ENCODE measurements around the gene SH3GL3. TPM values are rescaled to one million over a fixed set of nuclear protein-coding genes. Genes with fewer than 3 reads are reported as not detected.

Gene SH3GL3
- total RNA-seq, 2 experiments from 2014 or later = not detected

DNA sequence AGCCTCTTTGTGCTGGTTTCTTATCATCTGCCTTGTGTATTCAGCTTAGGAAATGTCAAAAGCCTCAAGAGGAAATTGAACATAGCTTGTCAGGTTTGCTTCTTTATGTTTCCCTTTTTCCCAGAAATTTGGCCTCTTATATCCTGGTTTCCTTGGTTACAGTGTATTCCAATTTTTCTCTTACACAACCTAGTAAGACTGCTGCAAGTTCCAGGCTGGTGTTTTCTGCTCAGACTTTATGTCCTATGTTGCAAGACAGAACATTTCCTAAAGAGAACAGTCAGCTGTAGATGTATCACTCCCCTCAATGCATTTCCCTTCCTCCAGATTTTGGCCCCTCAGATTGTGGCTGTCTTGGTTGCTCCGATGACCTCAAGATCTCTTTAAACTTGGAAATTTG lies 102.5 kb downstream of the SH3GL3 start:
- ATAC-seq (ENCODE audit: poor library complexity) (no peak), DNase-seq (no peak)
- Mint-ChIP-seq H3K4me3 (no peak overlapping the region), H3K27me3 (peaks cover 20% of the 10 kb centered on the region), H3K9me3 (peaks cover 4% of the 10 kb centered on the region), H3K36me3 (ENCODE audit: low read depth) (no peaks in the 10 kb centered on the region), H3K27ac (no peak overlapping the region), H3K4me1 (ENCODE audit: low read depth) (no peaks in the 10 kb centered on the region)
- H3K27ac ChIP-seq (ENCODE audit: low read depth in 1 of 2, low read length in 2 of 2) = no peak overlapping the region
- no peaks in the 10 kb centered on the region for H3K9me3 ChIP-seq (ENCODE audit: control insufficient read depth in 1 of 2, insufficient read depth in 1 of 2, low read length in 2 of 2)
- TF ChIP-seq, protein P1, sequence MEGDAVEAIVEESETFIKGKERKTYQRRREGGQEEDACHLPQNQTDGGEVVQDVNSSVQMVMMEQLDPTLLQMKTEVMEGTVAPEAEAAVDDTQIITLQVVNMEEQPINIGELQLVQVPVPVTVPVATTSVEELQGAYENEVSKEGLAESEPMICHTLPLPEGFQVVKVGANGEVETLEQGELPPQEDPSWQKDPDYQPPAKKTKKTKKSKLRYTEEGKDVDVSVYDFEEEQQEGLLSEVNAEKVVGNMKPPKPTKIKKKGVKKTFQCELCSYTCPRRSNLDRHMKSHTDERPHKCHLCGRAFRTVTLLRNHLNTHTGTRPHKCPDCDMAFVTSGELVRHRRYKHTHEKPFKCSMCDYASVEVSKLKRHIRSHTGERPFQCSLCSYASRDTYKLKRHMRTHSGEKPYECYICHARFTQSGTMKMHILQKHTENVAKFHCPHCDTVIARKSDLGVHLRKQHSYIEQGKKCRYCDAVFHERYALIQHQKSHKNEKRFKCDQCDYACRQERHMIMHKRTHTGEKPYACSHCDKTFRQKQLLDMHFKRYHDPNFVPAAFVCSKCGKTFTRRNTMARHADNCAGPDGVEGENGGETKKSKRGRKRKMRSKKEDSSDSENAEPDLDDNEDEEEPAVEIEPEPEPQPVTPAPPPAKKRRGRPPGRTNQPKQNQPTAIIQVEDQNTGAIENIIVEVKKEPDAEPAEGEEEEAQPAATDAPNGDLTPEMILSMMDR (IDR thresholded peaks at IDR 0.05) = no peak
- H3K36me3 ChIP-seq (ENCODE audit: insufficient read depth, low read length) = no peaks in the 10 kb centered on the region
- intact Hi-C loops (cut with DNase I, micrococcal nuclease) = no loop called here
- CTCF ChIA-PET = no interaction called here
- H3K4me3 ChIP-seq (ENCODE audit: low read length) = no peak overlapping the region
- POLR2A ChIA-PET = no interaction called here
- peaks cover 0 to 4% of the 10 kb centered on the region in 2 experiments for H3K27me3 ChIP-seq (ENCODE audit: control insufficient read depth in 1 of 2, insufficient read depth in 2 of 2, low read length in 2 of 2)
- H3K4me1 ChIP-seq (ENCODE audit: insufficient read depth, low read length) = no peaks in the 10 kb centered on the region

DNA sequence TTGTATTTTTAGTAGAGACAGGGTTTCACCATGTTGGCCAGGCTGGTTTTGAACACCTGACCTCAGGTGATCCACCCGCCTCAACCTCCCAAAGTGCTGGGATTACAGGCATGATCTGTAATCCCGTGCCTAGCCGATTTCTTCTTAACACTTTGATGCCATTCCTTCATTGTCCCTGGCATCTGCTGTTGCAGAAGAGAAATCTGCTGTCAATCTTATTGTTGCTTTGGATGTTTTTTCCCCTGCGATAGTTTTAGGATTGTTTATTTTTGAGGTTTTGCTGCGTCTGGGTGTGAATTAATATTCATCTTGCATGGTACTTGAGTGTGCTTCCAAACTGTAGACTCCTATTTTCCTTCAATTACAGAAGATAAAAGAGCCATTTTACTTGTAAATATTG lies 107.4 kb downstream of the SH3GL3 start:
- H3K36me3 Mint-ChIP-seq (ENCODE audit: low read depth) = no peaks in the 10 kb centered on the region
- TF ChIP-seq, protein P1 (IDR thresholded peaks at IDR 0.05) = no peak

DNA sequence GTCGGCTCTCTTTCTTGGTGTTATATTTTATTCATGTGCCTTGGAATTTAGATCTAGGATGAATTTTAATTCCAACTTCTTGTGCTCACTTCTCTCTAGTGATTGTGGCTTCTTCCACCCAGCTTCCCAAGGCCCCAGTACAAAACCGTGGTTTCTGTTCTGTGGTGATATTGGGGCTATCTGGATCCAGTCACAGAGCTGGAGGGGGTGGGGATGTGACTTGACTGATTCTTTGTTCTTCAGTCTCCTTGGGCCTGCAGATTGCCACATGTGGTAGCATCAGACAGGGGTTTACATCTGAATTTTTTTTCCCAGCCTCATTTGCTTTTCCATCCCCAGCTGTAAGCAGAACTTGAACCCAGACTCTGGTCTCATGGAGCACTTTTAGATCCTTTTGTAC lies 108.2 kb downstream of the SH3GL3 start:
- Mint-ChIP-seq H3K4me3 (no peak overlapping the region), H3K4me1 (ENCODE audit: low read depth) (no peaks in the 10 kb centered on the region), H3K27ac (no peak overlapping the region), H3K9me3 (no peaks in the 10 kb centered on the region), H3K27me3 (peaks cover 18% of the 10 kb centered on the region), H3K36me3 (ENCODE audit: low read depth) (no peaks in the 10 kb centered on the region)
- intact Hi-C loops (cut with DNase I, micrococcal nuclease) = loop anchor here in 1 of 2 experiments (5.0 kb wide), 2 partner anchors 118 to 303 kb away; no protein-coding TSS in a partner anchor
- no peak for ATAC-seq (ENCODE audit: poor library complexity)
- Histone ChIP-seq H3K36me3 (ENCODE audit: insufficient read depth, low read length) (no peaks in the 10 kb centered on the region), H3K27me3 (ENCODE audit: control insufficient read depth in 1 of 2, insufficient read depth in 2 of 2, low read length in 2 of 2) (peaks cover 0 to 4% of the 10 kb centered on the region in 2 experiments), H3K4me3 (ENCODE audit: low read length) (no peak overlapping the region), H3K4me1 (ENCODE audit: insufficient read depth, low read length) (no peaks in the 10 kb centered on the region), H3K9me3 (ENCODE audit: control insufficient read depth in 1 of 2, insufficient read depth in 1 of 2, low read length in 2 of 2) (no peaks in the 10 kb centered on the region), H3K27ac (ENCODE audit: low read depth in 1 of 2, low read length in 2 of 2) (no peak overlapping the region)
- DNase-seq = no peak
- ChIA-PET CTCF (no interaction called here), POLR2A (no interaction called here)
- TF ChIP-seq, protein P1 (IDR thresholded peaks at IDR 0.05) = no peak

More for the DNA sequence above, 107.4 kb downstream of the SH3GL3 start:
- Histone ChIP-seq H3K36me3 (ENCODE audit: insufficient read depth, low read length) (no peaks in the 10 kb centered on the region), H3K27ac (ENCODE audit: low read depth in 1 of 2, low read length in 2 of 2) (no peak overlapping the region), H3K4me3 (ENCODE audit: low read length) (no peak overlapping the region), H3K27me3 (ENCODE audit: control insufficient read depth in 1 of 2, insufficient read depth in 2 of 2, low read length in 2 of 2) (peaks cover 0 to 4% of the 10 kb centered on the region in 2 experiments), H3K4me1 (ENCODE audit: insufficient read depth, low read length) (no peaks in the 10 kb centered on the region), H3K9me3 (ENCODE audit: control insufficient read depth in 1 of 2, insufficient read depth in 1 of 2, low read length in 2 of 2) (no peaks in the 10 kb centered on the region)
- DNase-seq (no peak), ATAC-seq (ENCODE audit: poor library complexity) (no peak)
- ChIA-PET POLR2A (no interaction called here), CTCF (no interaction called here)
- no peaks in the 10 kb centered on the region for H3K4me1 Mint-ChIP-seq (ENCODE audit: low read depth)
- H3K4me3 Mint-ChIP-seq = no peak overlapping the region
- no peaks in the 10 kb centered on the region for H3K9me3 Mint-ChIP-seq
- intact Hi-C loops (cut with DNase I, micrococcal nuclease) = no loop called here
- H3K27me3 Mint-ChIP-seq = peaks cover 22% of the 10 kb centered on the region
- H3K27ac Mint-ChIP-seq = no peak overlapping the region
